ENCODE results near the gene WDFY2. TPM values are rescaled to one million over a fixed set of nuclear protein-coding genes. Genes with fewer than 3 reads are reported as not detected.

WDFY2 gene
- total RNA-seq, 1 experiment from 2014 or later: 26.4 TPM

DNA sequence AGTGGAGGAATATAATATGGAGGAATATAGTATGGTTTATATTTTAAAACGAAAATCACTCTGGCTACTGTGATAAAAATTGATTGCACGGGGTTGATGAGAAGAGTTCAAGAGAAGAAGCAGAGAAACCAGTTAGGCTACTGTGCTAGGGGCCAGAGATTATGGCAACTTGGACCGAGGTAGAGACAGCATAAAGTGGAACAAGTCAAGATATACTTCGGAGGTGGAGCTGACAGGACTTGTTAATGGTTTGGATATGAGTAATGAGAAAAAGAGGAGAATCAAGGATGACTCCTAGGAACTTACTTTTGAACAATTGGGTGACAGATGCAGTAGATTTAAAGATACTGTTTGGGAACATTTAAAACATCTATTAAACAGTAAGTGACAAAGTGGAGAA, 6.6 kb upstream of the WDFY2 start:
- TF ChIP-seq, protein P1, sequence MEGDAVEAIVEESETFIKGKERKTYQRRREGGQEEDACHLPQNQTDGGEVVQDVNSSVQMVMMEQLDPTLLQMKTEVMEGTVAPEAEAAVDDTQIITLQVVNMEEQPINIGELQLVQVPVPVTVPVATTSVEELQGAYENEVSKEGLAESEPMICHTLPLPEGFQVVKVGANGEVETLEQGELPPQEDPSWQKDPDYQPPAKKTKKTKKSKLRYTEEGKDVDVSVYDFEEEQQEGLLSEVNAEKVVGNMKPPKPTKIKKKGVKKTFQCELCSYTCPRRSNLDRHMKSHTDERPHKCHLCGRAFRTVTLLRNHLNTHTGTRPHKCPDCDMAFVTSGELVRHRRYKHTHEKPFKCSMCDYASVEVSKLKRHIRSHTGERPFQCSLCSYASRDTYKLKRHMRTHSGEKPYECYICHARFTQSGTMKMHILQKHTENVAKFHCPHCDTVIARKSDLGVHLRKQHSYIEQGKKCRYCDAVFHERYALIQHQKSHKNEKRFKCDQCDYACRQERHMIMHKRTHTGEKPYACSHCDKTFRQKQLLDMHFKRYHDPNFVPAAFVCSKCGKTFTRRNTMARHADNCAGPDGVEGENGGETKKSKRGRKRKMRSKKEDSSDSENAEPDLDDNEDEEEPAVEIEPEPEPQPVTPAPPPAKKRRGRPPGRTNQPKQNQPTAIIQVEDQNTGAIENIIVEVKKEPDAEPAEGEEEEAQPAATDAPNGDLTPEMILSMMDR (conservative IDR thresholded peaks at IDR 0.05): no peak
- no peak for DNase-seq
- H3K18ac ChIP-seq (ENCODE audit: insufficient read length, low read depth, low read length): no peak overlapping the region
- no peak overlapping the region for H2BK15ac ChIP-seq (ENCODE audit: low read depth, low read length)
- no peak overlapping the region for H4K8ac ChIP-seq (replicated peaks; ENCODE audit: insufficient read length, low read depth, low read length)
- no peak overlapping the region for H3K9ac ChIP-seq (ENCODE audit: extremely low read depth, insufficient read length, low read length)
- H3K79me2 ChIP-seq (ENCODE audit: insufficient read depth, low read length): no peaks in the 10 kb centered on the region
- H3K79me1 ChIP-seq (ENCODE audit: insufficient read depth, low read depth, low read length, poor library complexity, severe bottlenecking): no peaks in the 10 kb centered on the region
- Mint-ChIP-seq H3K9me3 (no peaks in the 10 kb centered on the region), H3K4me3 (no peak overlapping the region), H3K27ac (no peak overlapping the region), H3K36me3 (ENCODE audit: insufficient read depth in 1 of 3, low read depth in 3 of 3) (no peaks in the 10 kb centered on the region), H3K27me3 (ENCODE audit: low read depth) (peaks cover 4% of the 10 kb centered on the region; the same call in 1 of the 2 replicates), H3K4me1 (peaks cover 1 to 2% of the 10 kb centered on the region in 2 experiments; a peak in 3 of 4 replicates)
- no peak overlapping the region for H2BK12ac ChIP-seq (ENCODE audit: insufficient read length, low read depth, low read length)
- H4K20me1 ChIP-seq (ENCODE audit: control insufficient read depth, insufficient read depth, insufficient read length): no peaks in the 10 kb centered on the region
- no peak overlapping the region for H2BK5ac ChIP-seq (ENCODE audit: insufficient read length, low read length)
- no peak overlapping the region for H2BK20ac ChIP-seq (ENCODE audit: low read depth, low read length, poor library complexity, severe bottlenecking)
- H2AK5ac ChIP-seq (ENCODE audit: insufficient read length, low read length): no peak overlapping the region
- WGBS (ENCODE audit: extremely low coverage, insufficient read length, low lambda C conversion rate): 100% methylated on average over 1 of the region's 4 CpGs
- no peak overlapping the region for H3K4me2 ChIP-seq (ENCODE audit: insufficient read depth, insufficient read length, low read length)
- H2BK120ac ChIP-seq (ENCODE audit: low read depth, low read length, poor library complexity, severe bottlenecking): no peak overlapping the region
- H4K5ac ChIP-seq (ENCODE audit: insufficient read length, low read depth, low read length): no peak overlapping the region
- H3K4me1 ChIP-seq (ENCODE audit: insufficient read depth, low read length): no peaks in the 10 kb centered on the region
- H3K27ac ChIP-seq (ENCODE audit: insufficient read length, low read depth, low read length): no peak overlapping the region
- H4K91ac ChIP-seq (ENCODE audit: insufficient read length, low read depth, low read length): no peak overlapping the region
- H3T11ph ChIP-seq (ENCODE audit: low read length): no peak overlapping the region
- no peaks in the 10 kb centered on the region for H3K27me3 ChIP-seq (ENCODE audit: insufficient read depth, low read length)
- H3K23ac ChIP-seq (ENCODE audit: insufficient read length, low read depth, low read length): no peak overlapping the region
- H3K4ac ChIP-seq (ENCODE audit: low read depth, low read length): no peak overlapping the region
- H3K9me3 ChIP-seq (ENCODE audit: control insufficient read depth, low read depth, low read length): no peaks in the 10 kb centered on the region
- H3K23me2 ChIP-seq (ENCODE audit: insufficient read length, low read depth, low read length, poor library complexity, severe bottlenecking): no peaks in the 10 kb centered on the region
- no peak overlapping the region for H3K56ac ChIP-seq (ENCODE audit: insufficient read length, low read depth, low read length)
- H3K14ac ChIP-seq (ENCODE audit: insufficient read depth, low read length): no peak overlapping the region
- H2AFZ ChIP-seq (ENCODE audit: low read length): no peak overlapping the region
